Measurements from ENCODE around the gene VEZT. TPM values are rescaled to one million over a fixed set of nuclear protein-coding genes. Genes with fewer than 3 reads are reported as not detected.
"Not testable (repeated sequence)": the region's sequence is repeated elsewhere in the genome, so short reads cannot be mapped to it uniquely, and the experiment has no call there.

VEZT gene
- total RNA-seq, 4 donors from 2014 or later: 27.7 to 82.0 (median 45.3) TPM

- 67 to 74% methylated on average over 1 of the region's 1 CpG for WGBS, 2 donors
- peaks cover 0 to under 1% (median 0%) of the 10 kb centered on the region in 3 donors for H3K4me1 ChIP-seq
- H3K9me3 ChIP-seq: no peaks in the 10 kb centered on the region
- H3K27ac ChIP-seq: no peak overlapping the region
- no peak overlapping the region for H3K4me3 ChIP-seq
- peaks cover 0 to 18% (median 0%) of the 10 kb centered on the region in 4 donors for H3K27me3 ChIP-seq
- no peak for DNase-seq
- intact Hi-C loops (cut with DNase I): no loop called here
- TF ChIP-seq POLR2A (IDR thresholded peaks at IDR 0.05) (no peak), CTCF (IDR thresholded peaks at IDR 0.05) (no peak)
- H3K36me3 ChIP-seq: peaks cover 0 to 18% (median 0%) of the 10 kb centered on the region in 3 donors
These were observed 95.0 kb downstream of the VEZT start for GRCh38 chr12:95312656-95313055.

GRCh38 chr12:95314756-95315155 is 97.1 kb downstream of the VEZT start:
- H3K36me3 ChIP-seq; DNase-seq; intact Hi-C loops (cut with DNase I); H3K27ac ChIP-seq; H3K9me3 ChIP-seq; H3K4me3 ChIP-seq: not testable (repeated sequence)
- Histone ChIP-seq H3K27me3 (peaks cover 0 to 18% (median 0%) of the 10 kb centered on the region in 4 donors), H3K4me1 (peaks cover 0 to 18% (median 0%) of the 10 kb centered on the region in 3 donors)
- 84 to 85% methylated on average over 6 of the region's 6 CpGs for WGBS, 2 donors

GRCh38 chr12:95316798-95317197 is 99.2 kb downstream of the VEZT start:
- H3K27ac ChIP-seq: no peak overlapping the region
- TF ChIP-seq POLR2A (IDR thresholded peaks at IDR 0.05) (no peak), CTCF (IDR thresholded peaks at IDR 0.05) (no peak)
- peaks cover 0 to 28% (median 0%) of the 10 kb centered on the region in 4 donors for H3K27me3 ChIP-seq
- intact Hi-C loops (cut with DNase I): no loop called here
- no peak overlapping the region for H3K4me3 ChIP-seq
- WGBS, 2 donors: 89 to 93% methylated on average over 4 of the region's 4 CpGs
- H3K9me3 ChIP-seq: no peaks in the 10 kb centered on the region
- no peaks in the 10 kb centered on the region for H3K36me3 ChIP-seq
- no peak for DNase-seq
- H3K4me1 ChIP-seq: peaks cover 0 to 26% (median 0%) of the 10 kb centered on the region in 3 donors

GRCh38 chr12:95318071-95318545 is 100.5 kb downstream of the VEZT start:
- no peaks in the 10 kb centered on the region for H3K9me3 ChIP-seq
- H3K4me3 ChIP-seq: no peak overlapping the region
- no peaks in the 10 kb centered on the region for H3K36me3 ChIP-seq
- TF ChIP-seq CTCF (IDR thresholded peaks at IDR 0.05): no peak
- TF ChIP-seq POLR2A (IDR thresholded peaks at IDR 0.05): no peak
- H3K4me1 ChIP-seq: peaks cover 0 to 26% (median 0%) of the 10 kb centered on the region in 3 donors
- intact Hi-C loops (cut with DNase I): no loop called here
- no peak for DNase-seq
- WGBS, 2 donors: 32 to 55% methylated on average over 2 of the region's 2 CpGs
- H3K27ac ChIP-seq: no peak overlapping the region
- peaks cover 0 to 28% (median 0%) of the 10 kb centered on the region in 4 donors for H3K27me3 ChIP-seq

GRCh38 chr12:95319694-95320331 is 102.2 kb downstream of the VEZT start:
- DNase-seq: no peak

More at GRCh38 chr12:95319694-95320331, 102.2 kb downstream of the VEZT start:
- Histone ChIP-seq H3K4me1 (peaks cover 0 to 26% (median 0%) of the 10 kb centered on the region in 3 donors), H3K27ac (no peak overlapping the region), H3K9me3 (no peaks in the 10 kb centered on the region), H3K27me3 (peaks cover 0 to 23% (median 0%) of the 10 kb centered on the region in 4 donors), H3K36me3 (no peaks in the 10 kb centered on the region), H3K4me3 (no peak overlapping the region)
- intact Hi-C loops (cut with DNase I): no loop called here
- TF ChIP-seq POLR2A (IDR thresholded peaks at IDR 0.05) (no peak), CTCF (IDR thresholded peaks at IDR 0.05) (no peak)
- WGBS, 2 donors: 38 to 62% methylated on average over 1 of the region's 1 CpG
